NCI-H345 (cell line): ENCODE results near the gene SMIM20.

Source experiments
- DNase-seq: peaks from one replicate; lab custom pipeline; 2025; lab: John Stamatoyannopoulos, UW

Gene SMIM20

GRCh38 chr4:25954293-25954904 is 40.4 kb downstream of the SMIM20 start:
- DNase-seq: no peak

- DNase-seq: no peak
Observed at GRCh38 chr4:25955705-25956104, 41.7 kb downstream of the SMIM20 start.

- no peak for DNase-seq
Observed at GRCh38 chr4:25956260-25956659, 42.2 kb downstream of the SMIM20 start.

GRCh38 chr4:25958110-25958509 is 44.1 kb downstream of the SMIM20 start:
- no peak for DNase-seq

- DNase-seq: no peak
Observed at GRCh38 chr4:25962393-25962792, 48.4 kb downstream of the SMIM20 start.

GRCh38 chr4:25965629-25966028 is 51.6 kb downstream of the SMIM20 start:
- no peak for DNase-seq

- no peak for DNase-seq
Observed at GRCh38 chr4:25966171-25966570, 52.2 kb downstream of the SMIM20 start.

- DNase-seq: no peak
Observed at GRCh38 chr4:25969374-25970155, 55.5 kb downstream of the SMIM20 start.

- DNase-seq: no peak
Observed at GRCh38 chr4:25970226-25970675, 56.2 kb downstream of the SMIM20 start.

GRCh38 chr4:25970691-25971432 is 56.8 kb downstream of the SMIM20 start:
- no peak for DNase-seq

GRCh38 chr4:25972366-25972765 is 58.3 kb downstream of the SMIM20 start:
- DNase-seq: no peak

GRCh38 chr4:25972984-25973745 is 59.1 kb downstream of the SMIM20 start:
- no peak for DNase-seq

- no peak for DNase-seq
Observed at GRCh38 chr4:25976780-25977179, 62.8 kb downstream of the SMIM20 start.

- no peak for DNase-seq
Observed at GRCh38 chr4:25977397-25978170, 63.6 kb downstream of the SMIM20 start.

GRCh38 chr4:25978327-25978726 is 64.3 kb downstream of the SMIM20 start:
- DNase-seq: no peak
